Left colon (tissue), 2 donors: ENCODE data around the gene ANKRD6. TPM values are rescaled to one million over a fixed set of nuclear protein-coding genes. Genes with fewer than 3 reads are reported as not detected.

Experiments
- ATAC-seq: fragments of 200-7000 bp; cut with Tn5 transposase; one replicate; pipeline ENCODE4 v1.9.1; 2020; ENCODE audit warnings: mild to moderate bottlenecking, moderate library complexity
- DNase-seq, 2 donors: peaks; one replicate each; pipeline ENCODE4 v3.0.0-alpha.2; 2020
- intact Hi-C, 2 donors: fragments of 100-400 bp; cut with DNase I in 1 of 2; cut with micrococcal nuclease in 1 of 2; formaldehyde crosslinking; loops; one replicate each; pipeline versions ENCODE4 v1.11.2 to v1.14.0; 2022; cut with DNase I, micrococcal nuclease
- total RNA-seq, 2 donors: library from RNA; stranded (reverse); fragmentation: NEBNext Ultra II Directional; extraction: Animal tissue kit (Norgen Biotek cat#: 25700); gene quantifications; one replicate each; pipeline ENCODE4 v1.2.1, GENCODE V29; 2021
- donor health status: DM: no; HTN: no; CAD: no.
- donor health status: DM: yes; HTN: yes; CAD: no.

The ANKRD6 gene
- total RNA-seq, 2 donors from 2014 or later, result 2.7 to 3.1 TPM

- peak; percentile 30 to 43 for DNase-seq
- intact Hi-C loops, result no loop called here
- ATAC-seq, result peak; percentile 56
Observed at GRCh38 chr6:89411145-89412070, 21.5 kb upstream of the ANKRD6 start.

GRCh38 chr6:89412071-89413005 is 20.6 kb upstream of the ANKRD6 start, which contains the start of gene RRAGD:
Gene RRAGD (minus strand): TSS chr6:89412273. CDS start chr6:89411993, 280 bp downstream.
- ATAC-seq, result peak; percentile 93
- intact Hi-C loops, result no loop called here
- DNase-seq, result peak; percentile 65 to 75

- ATAC-seq (peak; percentile 31), DNase-seq (peak in 1 of 2 donors; percentile 18)
- intact Hi-C loops, result no loop called here
Observed at GRCh38 chr6:89413006-89413400, 19.9 kb upstream of the ANKRD6 start.

- DNase-seq (peak in 1 of 2 donors; percentile 15), ATAC-seq (no peak)
- intact Hi-C loops, result no loop called here
Observed at GRCh38 chr6:89414215-89414614, 18.7 kb upstream of the ANKRD6 start.

- intact Hi-C loops, result no loop called here
- ATAC-seq (no peak), DNase-seq (no peak)
Observed at GRCh38 chr6:89415185-89415584, 17.8 kb upstream of the ANKRD6 start.

DNA sequence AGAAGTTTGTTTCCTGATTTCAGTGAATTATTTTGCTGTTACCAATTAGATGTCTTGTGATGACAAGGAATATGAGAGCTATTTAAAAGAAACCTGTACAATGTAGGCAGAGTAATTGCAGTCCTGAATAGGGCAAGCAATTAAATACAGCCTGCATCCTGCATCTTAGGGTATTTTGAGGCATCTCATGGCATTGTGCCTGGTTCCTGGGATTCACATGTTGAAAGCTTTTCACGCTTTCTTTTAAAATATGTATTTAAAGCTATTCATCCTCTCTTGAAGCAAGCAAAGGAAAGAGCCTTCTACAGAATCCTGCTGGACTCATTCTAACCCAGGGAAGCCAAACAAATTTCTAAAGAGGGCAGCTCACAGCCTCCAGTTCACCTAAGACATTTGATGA is 16.2 kb upstream of the ANKRD6 start:
- no peak for DNase-seq
- no peak for ATAC-seq
- intact Hi-C loops, result no loop called here

GRCh38 chr6:89430201-89430962 is 2.6 kb upstream of the ANKRD6 start:
- DNase-seq (no peak), ATAC-seq (no peak)
- intact Hi-C loops, result loop anchor here (5.0 kb wide), 2 partner anchors 177 to 182 kb away; no protein-coding TSS in a partner anchor

DNA sequence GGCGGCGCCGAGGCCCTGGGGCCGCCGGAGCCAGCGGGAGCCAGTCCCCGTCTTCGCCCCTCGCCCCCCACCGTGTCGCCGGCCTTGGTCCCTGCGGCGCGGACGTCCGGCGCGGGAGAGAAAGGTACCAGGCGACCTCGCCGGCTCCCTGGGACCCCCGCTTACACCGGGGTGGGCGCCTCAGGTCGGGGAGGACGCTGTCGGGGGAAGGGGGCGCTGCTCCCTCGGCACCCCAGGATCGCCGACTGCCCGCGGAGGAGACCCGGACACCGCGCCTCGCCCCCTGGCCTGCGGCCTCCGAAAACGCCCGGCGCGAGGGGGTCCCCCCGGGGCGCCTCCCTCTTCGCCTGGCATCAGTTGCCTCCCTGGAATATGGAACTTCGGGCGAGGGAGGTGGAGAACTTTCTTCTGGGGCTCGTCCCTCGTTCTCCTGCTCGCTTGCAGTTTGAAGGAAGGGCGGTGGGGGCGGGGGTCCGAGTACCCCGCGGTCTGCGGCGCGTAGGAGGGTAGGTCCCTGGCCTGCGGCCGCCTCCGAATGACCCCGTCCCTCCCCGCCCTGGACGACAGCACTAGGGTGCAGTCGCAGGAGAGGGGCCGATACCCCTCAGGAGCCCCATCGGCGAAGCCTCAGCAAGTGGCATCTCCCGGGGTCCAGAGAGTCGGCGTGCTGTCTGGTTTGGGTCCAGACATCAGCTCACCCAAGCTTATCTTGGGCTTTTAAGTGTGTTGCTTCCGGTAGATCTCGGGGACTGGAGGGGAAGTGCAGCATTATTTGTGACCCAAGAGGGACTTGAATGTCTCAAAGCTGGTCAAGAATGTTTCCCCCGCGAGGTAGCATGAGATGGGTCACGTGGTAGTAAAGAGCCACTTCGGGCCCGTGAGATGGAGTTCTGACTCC is 549 bp downstream of the ANKRD6 start:
- intact Hi-C loops, result loop anchor here (5.0 kb wide), 2 partner anchors 174 to 179 kb away; no protein-coding TSS in a partner anchor
- DNase-seq, result peak in 1 of 2 donors; percentile 27
- ATAC-seq, result peak; percentile 6

DNA sequence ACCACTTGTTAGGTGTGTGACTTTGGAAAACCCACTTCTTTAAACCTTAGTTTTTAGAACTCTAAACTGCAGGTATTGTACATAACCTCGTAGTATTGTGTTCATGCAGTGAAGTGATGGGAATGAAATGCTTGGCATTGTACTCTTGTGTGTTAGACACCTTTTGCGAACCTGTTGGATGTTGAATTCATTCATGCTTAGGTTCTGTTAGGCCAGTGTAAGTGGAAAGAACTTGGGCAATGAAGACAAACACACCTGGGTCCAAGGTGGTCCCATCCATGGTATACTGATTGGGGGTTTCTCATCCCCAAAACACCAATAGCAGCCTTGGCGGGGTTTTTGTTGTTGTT is 1.2 kb downstream of the ANKRD6 start:
- intact Hi-C loops, result loop anchor here (5.0 kb wide), 2 partner anchors 173 to 178 kb away; no protein-coding TSS in a partner anchor
- DNase-seq, result no peak
- no peak for ATAC-seq

GRCh38 chr6:89434954-89435353 is 2.0 kb downstream of the ANKRD6 start:
- DNase-seq, result no peak
- ATAC-seq, result no peak
- intact Hi-C loops, result loop anchor here (5.0 kb wide), 2 partner anchors 172 to 177 kb away; no protein-coding TSS in a partner anchor

- intact Hi-C loops, result no loop called here
- no peak for ATAC-seq
- DNase-seq, result no peak
Observed at GRCh38 chr6:89436226-89436625, 3.3 kb downstream of the ANKRD6 start.

DNA sequence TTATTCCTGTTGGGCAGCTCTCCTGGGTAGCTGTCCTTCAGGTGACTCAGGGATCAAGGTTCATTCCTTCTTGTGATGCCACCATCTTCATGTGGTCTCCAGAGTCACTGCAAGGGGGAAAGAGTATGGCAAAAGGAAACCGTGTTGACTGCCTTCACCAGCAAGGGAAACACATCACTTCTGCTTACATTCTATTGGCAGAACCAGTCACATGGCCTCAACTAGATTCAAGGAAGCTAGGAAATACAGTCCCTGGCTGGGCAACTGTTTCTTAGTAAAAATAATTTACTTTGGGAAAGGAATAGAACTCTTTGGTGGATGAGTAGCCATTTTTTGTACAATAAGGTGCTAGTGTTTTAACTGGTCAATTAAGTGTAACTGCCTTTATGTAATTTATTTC is 5.3 kb downstream of the ANKRD6 start:
- DNase-seq (no peak), ATAC-seq (no peak)
- intact Hi-C loops, result no loop called here

DNA sequence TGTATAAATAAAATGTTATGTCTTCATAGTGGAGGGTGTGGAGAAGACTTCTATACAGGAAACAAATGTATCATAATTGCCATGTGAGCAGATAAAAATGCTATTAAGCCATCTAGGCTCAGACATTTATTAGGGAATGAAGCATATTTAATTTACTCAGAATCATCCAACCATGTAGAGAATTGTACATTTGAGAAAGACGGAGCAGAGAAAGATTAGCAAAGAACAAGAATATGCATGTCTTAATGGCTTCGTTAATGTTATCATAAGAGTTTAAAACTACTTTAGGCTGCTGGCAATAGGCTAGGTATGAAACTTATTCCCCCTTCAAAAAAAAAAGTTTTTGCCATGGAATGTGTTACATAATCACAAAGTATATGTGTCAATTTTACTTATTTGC is 6.1 kb downstream of the ANKRD6 start:
- no peak for ATAC-seq
- no peak for DNase-seq
- intact Hi-C loops, result no loop called here

DNA sequence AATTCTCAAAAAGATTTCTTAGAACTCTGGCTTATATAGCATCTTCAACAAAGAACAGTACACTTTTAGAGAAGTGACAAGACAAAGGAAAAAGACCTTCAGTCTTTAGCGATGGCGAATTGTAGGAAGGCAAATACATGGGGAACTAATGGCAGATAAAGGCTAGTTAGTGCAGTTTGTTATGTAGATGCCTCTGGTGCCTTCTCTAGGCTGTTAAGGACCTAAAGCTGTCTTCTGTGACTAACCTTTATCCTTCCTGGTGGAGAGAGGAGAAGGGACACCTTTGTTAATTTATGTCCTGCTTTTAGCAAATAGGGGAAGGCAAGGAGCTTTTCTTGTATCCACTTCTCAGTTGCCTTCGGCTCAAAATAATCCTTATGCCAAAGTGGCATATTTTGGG is 7.2 kb downstream of the ANKRD6 start:
- intact Hi-C loops, result no loop called here
- no peak for ATAC-seq

GRCh38 chr6:89443658-89444057 is 10.7 kb downstream of the ANKRD6 start:
- intact Hi-C loops, result no loop called here
- DNase-seq, result no peak
- ATAC-seq, result no peak

More for the DNA sequence above, 7.2 kb downstream of the ANKRD6 start:
- DNase-seq, result no peak

GRCh38 chr6:89449193-89449592 is 16.2 kb downstream of the ANKRD6 start:
- intact Hi-C loops, result no loop called here
- DNase-seq (no peak), ATAC-seq (no peak)

- no peak for ATAC-seq
- no peak for DNase-seq
- intact Hi-C loops, result no loop called here
Observed at GRCh38 chr6:89452281-89452680, 19.3 kb downstream of the ANKRD6 start.

GRCh38 chr6:89454300-89454699 is 21.3 kb downstream of the ANKRD6 start:
- ATAC-seq, result no peak
- intact Hi-C loops, result no loop called here
- DNase-seq, result no peak
